NCI-H2029 (cell line): Measurements from ENCODE around the gene IL20RB.

Experiments
- DNase-seq: peaks from one replicate; lab custom pipeline; 2025; lab: John Stamatoyannopoulos, UW

IL20RB gene

DNA sequence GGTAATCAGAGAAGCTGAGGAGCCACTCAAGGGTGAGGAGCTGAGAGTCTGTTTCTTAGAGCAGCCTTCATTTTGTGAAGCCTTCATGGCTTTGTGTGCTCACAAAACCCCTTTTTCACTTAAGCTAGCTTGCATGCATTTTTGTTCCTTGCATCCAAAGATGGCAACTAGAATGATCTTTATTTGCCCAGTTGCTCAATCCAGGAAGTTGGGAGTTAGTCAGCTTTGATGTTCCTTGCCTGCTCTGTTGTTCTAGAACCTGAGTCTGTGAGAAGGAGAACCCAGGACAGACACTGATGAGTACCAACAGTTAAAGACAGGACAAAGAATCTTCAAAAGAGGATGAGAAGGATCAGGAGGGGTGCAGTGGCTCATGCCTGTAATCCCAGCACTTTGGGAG is 81.8 kb downstream of the IL20RB start:
- DNase-seq, result no peak

DNA sequence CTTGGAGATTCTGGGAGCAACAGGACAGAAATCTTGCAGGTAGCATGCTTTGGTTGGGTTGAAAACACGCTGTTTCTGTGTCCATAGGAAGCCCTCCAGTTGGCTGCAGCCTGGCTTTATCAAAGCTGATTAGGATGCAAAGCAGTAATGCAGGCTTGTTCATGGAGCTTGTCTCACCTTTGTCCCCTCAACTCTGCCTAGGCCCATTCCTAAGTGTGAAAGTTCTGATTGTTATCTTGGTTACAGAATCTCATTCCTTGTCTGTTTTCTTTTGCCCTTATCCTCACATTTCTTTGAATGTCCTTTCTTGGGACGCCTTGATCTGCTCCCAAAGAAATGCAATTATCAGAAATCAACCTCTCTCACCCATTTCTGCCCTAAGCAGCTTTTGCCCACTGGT is 83.5 kb downstream of the IL20RB start:
- DNase-seq, result no peak

DNA sequence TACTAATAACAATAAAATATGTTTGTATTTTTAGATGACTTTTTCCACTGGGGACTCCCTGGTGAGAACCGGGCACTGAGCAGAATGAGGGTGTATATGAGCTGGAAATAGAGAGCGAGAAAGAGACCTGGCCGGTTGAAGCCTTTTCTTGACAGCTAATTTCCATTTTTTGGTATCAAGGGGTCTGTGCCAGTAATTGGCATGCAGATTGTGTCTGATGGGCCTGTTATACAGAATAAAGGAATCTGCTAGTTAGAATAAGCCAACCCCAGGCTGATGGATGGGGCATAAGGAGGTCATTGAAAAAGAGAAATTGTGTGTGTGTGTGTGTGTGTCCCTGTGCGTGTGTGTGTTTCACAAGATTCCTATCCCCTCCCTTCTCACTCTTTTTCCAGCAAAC is 83.9 kb downstream of the IL20RB start:
- DNase-seq, result no peak

DNA sequence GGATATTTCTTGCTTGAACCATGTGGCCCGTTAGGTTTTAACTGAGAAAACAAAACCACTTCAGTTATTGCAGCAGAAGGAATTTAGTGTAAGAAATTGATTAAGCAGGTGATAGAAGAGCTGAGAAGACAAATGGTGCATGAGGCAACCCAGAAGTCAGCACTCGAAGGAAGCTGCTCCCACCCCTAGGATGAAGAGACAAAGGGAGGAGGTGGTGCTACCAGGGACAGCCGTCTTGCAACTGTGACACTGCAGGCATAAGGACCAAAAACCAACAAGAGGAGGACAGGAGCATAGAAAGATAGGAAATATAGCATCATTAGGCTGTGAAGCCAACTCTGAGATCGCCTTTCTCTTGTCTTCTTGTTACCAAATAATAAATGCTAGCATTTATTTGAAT is 89.0 kb downstream of the IL20RB start:
- DNase-seq, result no peak

DNA sequence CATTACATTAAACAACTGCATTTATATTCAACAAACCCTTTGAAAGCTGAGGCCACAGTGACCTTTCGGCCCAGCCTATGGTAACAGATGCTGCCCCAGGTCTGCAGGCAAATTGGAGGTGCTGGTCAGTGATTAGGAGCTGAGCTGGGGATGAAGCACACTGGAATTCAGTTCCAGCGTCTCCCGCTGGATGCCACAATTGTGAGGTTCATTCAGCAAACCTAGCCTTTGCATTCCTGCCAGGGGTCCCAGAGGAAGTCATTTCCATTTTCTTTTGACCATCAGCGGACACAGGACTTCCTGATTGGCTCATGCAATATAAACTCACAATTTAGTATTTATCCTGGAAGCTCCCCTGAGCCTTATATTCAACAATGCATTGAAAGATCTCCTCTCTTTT is 89.5 kb downstream of the IL20RB start:
- DNase-seq, result no peak

DNA sequence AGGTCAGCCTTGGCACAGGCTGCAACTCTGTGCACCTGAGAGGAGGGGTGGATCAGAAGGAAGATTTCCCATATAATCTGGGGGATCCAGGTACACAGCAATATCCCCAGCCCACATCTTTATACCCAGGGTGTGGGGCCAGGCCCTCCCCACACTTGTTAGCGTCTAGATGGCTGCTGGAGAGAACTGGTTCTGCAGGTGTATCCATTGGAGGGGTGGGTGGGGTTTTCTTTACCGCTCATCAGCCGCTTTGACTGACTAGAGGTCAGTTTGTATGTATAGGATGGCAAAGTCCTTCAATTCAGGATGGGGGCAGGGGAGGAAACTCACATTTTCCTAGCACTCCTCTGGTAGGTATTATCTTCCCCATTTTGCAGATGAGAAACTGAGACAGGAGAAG is 92.5 kb downstream of the IL20RB start:
- no peak for DNase-seq

DNA sequence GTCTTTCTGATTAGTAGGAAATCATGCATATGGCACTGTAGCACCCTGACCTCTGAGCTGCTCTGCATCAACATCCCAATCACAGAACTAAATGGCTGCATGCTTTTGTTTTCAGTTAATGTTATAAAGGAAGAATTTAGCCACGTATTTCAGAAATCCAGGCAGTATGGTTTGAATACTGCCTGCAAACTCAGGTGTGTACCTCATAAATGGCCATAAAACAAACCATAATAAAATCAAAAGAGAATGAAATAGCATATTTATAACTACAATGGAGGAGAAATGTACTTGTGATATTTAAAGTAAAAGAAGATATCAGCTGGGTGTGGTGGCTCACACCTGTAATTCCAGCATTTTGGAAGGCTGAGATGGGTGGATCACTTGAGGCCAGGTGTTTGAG is 94.5 kb downstream of the IL20RB start:
- DNase-seq, result no peak
